ENCODE measurements around the gene HTR3D.

DNA sequence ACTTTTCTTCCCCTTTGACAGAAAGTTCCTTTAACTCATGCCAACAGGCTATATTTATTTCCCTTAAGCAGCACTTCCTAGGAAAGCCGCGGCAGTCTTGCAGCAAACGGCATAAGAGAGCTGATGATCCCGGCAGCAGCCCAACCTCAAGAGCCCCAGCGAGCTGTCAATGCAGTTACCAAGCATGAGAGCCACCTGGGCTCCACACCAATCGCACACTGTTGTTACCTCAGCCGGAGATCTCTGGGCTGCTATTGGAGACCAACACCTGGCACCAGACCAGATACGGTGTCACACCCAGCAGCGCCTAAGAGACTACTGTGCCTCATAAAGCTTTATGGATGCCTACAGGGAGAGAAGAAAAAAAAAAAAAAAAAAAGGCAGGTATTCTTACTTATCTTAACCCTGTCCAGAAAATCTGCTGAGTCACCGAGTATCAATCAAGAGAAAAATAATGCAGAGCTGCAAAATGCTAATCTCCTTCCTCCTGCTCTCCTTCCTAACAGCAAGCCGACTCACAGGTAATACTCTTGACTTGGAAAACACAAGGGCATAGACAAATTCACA is 25.5 kb upstream of the HTR3D start:
- no peak for TF ChIP-seq CTCF (optimal IDR thresholded peaks at IDR 0.05 in 1 of 3, IDR thresholded peaks at IDR 0.05 in 1 of 3, conservative IDR thresholded peaks at IDR 0.05 in 1 of 3; ENCODE audit: extremely low read depth in 1 of 3, insufficient read depth in 2 of 3, low read length in 3 of 3)
- TF ChIP-seq EZH2 (IDR thresholded peaks at IDR 0.05; ENCODE audit: low read length): no peak

Measured in keratinocyte (primary cell).